ENCODE measurements around the gene KRTAP23-1. TPM values are rescaled to one million over a fixed set of nuclear protein-coding genes. Genes with fewer than 3 reads are reported as not detected.

The KRTAP23-1 gene
- total and polyA plus RNA-seq, 10 donors = not detected

- H3K36me3 ChIP-seq = no peaks in the 10 kb centered on the region
- DNase-seq = no peak
- no peak for TF ChIP-seq CTCF (IDR thresholded peaks at IDR 0.05 in 8 of 11, conservative IDR thresholded peaks at IDR 0.05 in 3 of 11)
- no peaks in the 10 kb centered on the region for H3K27me3 ChIP-seq (replicated peaks in 1 of 7)
- H3K4me1 ChIP-seq = no peaks in the 10 kb centered on the region
- H3K9me3 ChIP-seq = no peaks in the 10 kb centered on the region
- H3K4me3 ChIP-seq = no peak overlapping the region
- 25 to 56% (median 48%) methylated on average over 1 of the region's 1 CpG for WGBS, 5 donors
- H3K27ac ChIP-seq = no peak overlapping the region
- intact Hi-C loops (cut with DNase I; ENCODE audit: low total_unique reads) = no loop called here
These were observed 33.8 kb upstream of the KRTAP23-1 start for GRCh38 chr21:30382201-30382600.

DNA sequence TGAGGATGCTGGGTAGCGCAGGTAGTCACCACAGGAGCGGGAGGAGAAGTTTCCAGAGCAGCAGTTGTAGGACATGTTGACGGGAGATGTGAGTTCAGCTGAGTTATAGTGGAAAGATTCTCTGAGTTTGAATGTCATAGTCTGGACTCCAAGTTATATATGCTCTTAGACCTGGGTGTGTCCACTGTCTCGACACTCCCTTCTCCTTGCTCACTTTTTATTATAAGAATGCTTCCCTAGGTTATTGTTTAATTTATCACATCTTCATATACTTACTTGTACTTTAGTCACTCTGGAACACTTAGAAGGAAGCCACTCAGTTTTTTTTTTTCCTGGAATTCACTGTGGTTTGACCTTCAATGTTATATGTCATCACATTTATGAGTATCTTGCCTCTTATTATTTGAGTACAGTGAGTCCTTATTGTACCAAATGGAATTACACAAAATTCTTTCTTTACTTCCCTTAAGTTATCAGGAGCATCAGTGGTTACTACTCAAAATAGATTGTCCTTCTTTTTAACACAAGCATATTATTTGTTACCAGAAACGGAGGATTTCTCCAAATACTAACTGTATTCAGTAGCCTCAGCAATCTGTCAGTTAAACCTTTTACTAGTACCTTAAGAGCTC lies 23.8 kb upstream of the KRTAP23-1 start, which contains the start of gene KRTAP13-2:
Gene KRTAP13-2 (minus strand): TSS at position 133 of the 632 bp plus-strand sequence. CDS start 58 bp downstream, at position 75.
- DNase-seq = no peak
- 78 to 91% (median 83%) methylated on average over 5 of the region's 5 CpGs for WGBS, 5 donors
- Histone ChIP-seq H3K36me3 (no peaks in the 10 kb centered on the region), H3K27ac (no peak within 1 kb of the TSS), H3K27me3 (replicated peaks in 1 of 7) (no peaks in the 10 kb centered on the region), H3K4me3 (no peak within 1 kb of the TSS), H3K4me1 (no peaks in the 10 kb centered on the region), H3K9me3 (peaks cover 0 to 10% (median 0%) of the 10 kb centered on the region in 8 donors)
- TF ChIP-seq POLR2AphosphoS5 (IDR thresholded peaks at IDR 0.05) (no peak), POLR2A (IDR thresholded peaks at IDR 0.05) (no peak), CTCF (IDR thresholded peaks at IDR 0.05 in 8 of 11, conservative IDR thresholded peaks at IDR 0.05 in 3 of 11) (no peak)
- intact Hi-C loops (cut with DNase I; ENCODE audit: low total_unique reads) = no loop called here

GRCh38 chr21:30355906-30356305 lies 7.5 kb upstream of the KRTAP23-1 start:
- TF ChIP-seq CTCF (IDR thresholded peaks at IDR 0.05 in 8 of 11, conservative IDR thresholded peaks at IDR 0.05 in 3 of 11) (no peak), POLR2AphosphoS5 (IDR thresholded peaks at IDR 0.05) (no peak), POLR2A (IDR thresholded peaks at IDR 0.05) (no peak)
- no peaks in the 10 kb centered on the region for H3K27me3 ChIP-seq (replicated peaks in 1 of 7)
- no peak overlapping the region for H3K4me3 ChIP-seq
- H3K4me1 ChIP-seq = no peaks in the 10 kb centered on the region
- no peak for DNase-seq
- H3K36me3 ChIP-seq = no peaks in the 10 kb centered on the region
- no peaks in the 10 kb centered on the region for H3K9me3 ChIP-seq
- H3K27ac ChIP-seq = no peak overlapping the region
- 64 to 80% (median 68%) methylated on average over 3 of the region's 3 CpGs for WGBS, 5 donors
- intact Hi-C loops (cut with DNase I; ENCODE audit: low total_unique reads) = no loop called here

DNA sequence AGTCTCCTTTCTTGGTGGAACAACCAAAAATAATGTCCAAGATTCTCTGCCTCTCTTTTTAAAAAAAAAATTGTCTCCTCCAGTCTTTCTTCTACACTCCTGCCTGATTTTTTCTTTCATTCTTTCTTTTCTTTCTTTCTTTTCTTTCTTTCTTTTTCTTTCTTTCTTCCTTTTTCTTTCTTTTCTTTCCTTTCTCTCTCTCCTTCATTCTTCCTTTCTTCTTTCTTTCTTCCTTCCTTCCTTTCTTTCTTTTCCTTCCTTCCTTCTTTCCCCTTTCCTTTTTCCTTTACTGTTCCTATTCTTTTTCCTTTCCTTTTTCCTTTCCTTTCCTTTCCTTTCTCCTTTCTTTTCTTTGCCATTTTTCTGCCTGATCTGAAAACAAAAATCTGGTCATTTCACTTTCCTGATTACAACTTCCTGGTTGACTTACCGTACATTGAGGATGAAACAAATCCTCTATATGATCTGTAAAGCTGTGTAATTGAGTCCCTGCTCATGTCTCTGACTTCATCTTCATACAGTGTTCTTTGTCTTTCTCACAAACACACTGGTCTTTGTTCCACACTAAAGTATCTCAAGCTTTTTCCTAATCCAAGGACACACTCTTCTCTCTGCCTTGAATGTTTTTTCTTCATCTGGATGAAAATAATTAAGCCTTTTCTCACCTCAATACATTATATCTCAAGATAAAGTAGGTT lies 6.1 kb upstream of the KRTAP23-1 start:
- Histone ChIP-seq H3K4me1 (no peaks in the 10 kb centered on the region), H3K4me3 (no peak overlapping the region), H3K36me3 (no peaks in the 10 kb centered on the region), H3K27ac (no peak overlapping the region), H3K27me3 (replicated peaks in 1 of 7) (no peaks in the 10 kb centered on the region), H3K9me3 (no peaks in the 10 kb centered on the region)
- no peak for DNase-seq
- 68 to 85% (median 73%) methylated on average over 1 of the region's 1 CpG for WGBS, 5 donors
- TF ChIP-seq CTCF (IDR thresholded peaks at IDR 0.05 in 8 of 11, conservative IDR thresholded peaks at IDR 0.05 in 3 of 11) = no peak
- TF ChIP-seq POLR2A (IDR thresholded peaks at IDR 0.05) = no peak
- no peak for TF ChIP-seq POLR2AphosphoS5 (IDR thresholded peaks at IDR 0.05)
- intact Hi-C loops (cut with DNase I; ENCODE audit: low total_unique reads) = no loop called here
